ENCODE data around the gene GNAL. TPM values are rescaled to one million over a fixed set of nuclear protein-coding genes. Genes with fewer than 3 reads are reported as not detected.

The GNAL gene
- total RNA-seq, 1 experiment from 2014 or later = 28.4 TPM

DNA sequence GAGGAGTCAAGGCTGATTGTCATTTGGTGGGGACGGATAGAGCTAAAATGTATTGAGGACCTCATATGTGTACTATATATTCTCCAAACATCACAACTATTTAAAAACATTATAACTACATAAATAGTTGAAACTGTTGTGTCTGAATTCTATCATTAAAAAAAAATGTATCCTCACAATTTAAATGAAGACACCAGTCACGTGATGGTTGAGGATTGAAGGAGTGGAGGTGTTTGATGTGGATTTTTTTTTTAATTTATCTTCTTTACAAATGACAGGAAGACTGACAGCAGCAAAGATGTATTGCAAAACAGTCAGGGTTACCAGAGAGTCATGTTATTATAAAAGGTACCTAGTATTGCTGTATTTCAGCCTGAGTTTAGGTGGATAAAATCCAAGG, 30.0 kb downstream of the GNAL start:
- TF ChIP-seq, protein P1, sequence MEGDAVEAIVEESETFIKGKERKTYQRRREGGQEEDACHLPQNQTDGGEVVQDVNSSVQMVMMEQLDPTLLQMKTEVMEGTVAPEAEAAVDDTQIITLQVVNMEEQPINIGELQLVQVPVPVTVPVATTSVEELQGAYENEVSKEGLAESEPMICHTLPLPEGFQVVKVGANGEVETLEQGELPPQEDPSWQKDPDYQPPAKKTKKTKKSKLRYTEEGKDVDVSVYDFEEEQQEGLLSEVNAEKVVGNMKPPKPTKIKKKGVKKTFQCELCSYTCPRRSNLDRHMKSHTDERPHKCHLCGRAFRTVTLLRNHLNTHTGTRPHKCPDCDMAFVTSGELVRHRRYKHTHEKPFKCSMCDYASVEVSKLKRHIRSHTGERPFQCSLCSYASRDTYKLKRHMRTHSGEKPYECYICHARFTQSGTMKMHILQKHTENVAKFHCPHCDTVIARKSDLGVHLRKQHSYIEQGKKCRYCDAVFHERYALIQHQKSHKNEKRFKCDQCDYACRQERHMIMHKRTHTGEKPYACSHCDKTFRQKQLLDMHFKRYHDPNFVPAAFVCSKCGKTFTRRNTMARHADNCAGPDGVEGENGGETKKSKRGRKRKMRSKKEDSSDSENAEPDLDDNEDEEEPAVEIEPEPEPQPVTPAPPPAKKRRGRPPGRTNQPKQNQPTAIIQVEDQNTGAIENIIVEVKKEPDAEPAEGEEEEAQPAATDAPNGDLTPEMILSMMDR (IDR thresholded peaks at IDR 0.05; ENCODE audit: insufficient read depth in 1 of 2, low read depth in 1 of 2, low read length in 1 of 2, severe bottlenecking in 1 of 2, unreplicated experiment in 1 of 2) = no peak
- no TSS peak for BruUV-seq (replicated peaks)
- POLR2A ChIA-PET = no interaction called here
- CTCF ChIA-PET = no interaction called here
- H3K4me1 Mint-ChIP-seq (ENCODE audit: low read depth, unreplicated experiment) = no peaks in the 10 kb centered on the region
- H3K36me3 Mint-ChIP-seq (ENCODE audit: insufficient read depth, unreplicated experiment) = no peaks in the 10 kb centered on the region
- H3K36me3 ChIP-seq (ENCODE audit: control insufficient read depth, insufficient read depth, low read length) = no peaks in the 10 kb centered on the region
- intact Hi-C loops (cut with micrococcal nuclease; ENCODE audit: unreplicated experiment) = no loop called here
- DNase-seq = no peak
- no peaks in the 10 kb centered on the region for H3K4me1 ChIP-seq
- no peaks in the 10 kb centered on the region for H3K27me3 ChIP-seq (replicated peaks; ENCODE audit: control insufficient read depth, insufficient read depth, low read length)
- H3K4me3 ChIP-seq (ENCODE audit: low read depth, low read length) = no peak overlapping the region
- H3K4me3 Mint-ChIP-seq (ENCODE audit: unreplicated experiment) = no peak overlapping the region
- no peaks in the 10 kb centered on the region for H3K9me3 Mint-ChIP-seq (ENCODE audit: unreplicated experiment)
- H3K27me3 Mint-ChIP-seq (ENCODE audit: insufficient read depth, unreplicated experiment) = no peaks in the 10 kb centered on the region
- no peaks in the 10 kb centered on the region; the same call in 1 of the 2 replicates for H3K9me3 ChIP-seq
- H3K27ac Mint-ChIP-seq (ENCODE audit: unreplicated experiment) = no peak overlapping the region

DNA sequence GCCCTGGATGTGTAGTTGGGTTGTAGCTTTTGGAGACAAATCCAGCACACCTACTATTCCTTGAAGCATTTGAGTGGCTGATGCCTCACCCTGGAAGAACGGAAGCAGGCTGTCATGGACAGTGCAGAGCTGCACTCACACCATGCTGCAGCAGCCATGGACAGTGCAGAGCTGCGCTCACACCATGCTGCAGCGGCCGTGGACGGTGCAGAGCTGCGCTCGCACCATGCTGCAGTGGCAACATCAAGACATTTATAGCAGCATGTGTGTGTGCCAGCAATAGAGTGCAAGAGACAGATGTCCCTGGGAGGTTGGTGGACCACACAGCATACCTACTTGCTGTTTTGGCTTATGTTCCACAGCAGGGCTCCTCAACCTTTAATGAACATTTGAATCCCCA, 30.6 kb downstream of the GNAL start:
- Histone ChIP-seq H3K27me3 (replicated peaks; ENCODE audit: control insufficient read depth, insufficient read depth, low read length) (no peaks in the 10 kb centered on the region), H3K9me3 (no peaks in the 10 kb centered on the region; the same call in 1 of the 2 replicates), H3K36me3 (ENCODE audit: control insufficient read depth, insufficient read depth, low read length) (no peaks in the 10 kb centered on the region), H3K4me1 (no peaks in the 10 kb centered on the region), H3K4me3 (ENCODE audit: low read depth, low read length) (no peak overlapping the region)
- no peak for DNase-seq
- Mint-ChIP-seq H3K9me3 (ENCODE audit: unreplicated experiment) (no peaks in the 10 kb centered on the region), H3K4me1 (ENCODE audit: low read depth, unreplicated experiment) (no peaks in the 10 kb centered on the region), H3K27ac (ENCODE audit: unreplicated experiment) (no peak overlapping the region), H3K36me3 (ENCODE audit: insufficient read depth, unreplicated experiment) (no peaks in the 10 kb centered on the region), H3K27me3 (ENCODE audit: insufficient read depth, unreplicated experiment) (no peaks in the 10 kb centered on the region), H3K4me3 (ENCODE audit: unreplicated experiment) (no peak overlapping the region)
- no TSS peak for BruUV-seq (replicated peaks)
- ChIA-PET CTCF (no interaction called here), POLR2A (no interaction called here)
- intact Hi-C loops (cut with micrococcal nuclease; ENCODE audit: unreplicated experiment) = no loop called here
- TF ChIP-seq, protein P1 (IDR thresholded peaks at IDR 0.05; ENCODE audit: insufficient read depth in 1 of 2, low read depth in 1 of 2, low read length in 1 of 2, severe bottlenecking in 1 of 2, unreplicated experiment in 1 of 2) = no peak

DNA sequence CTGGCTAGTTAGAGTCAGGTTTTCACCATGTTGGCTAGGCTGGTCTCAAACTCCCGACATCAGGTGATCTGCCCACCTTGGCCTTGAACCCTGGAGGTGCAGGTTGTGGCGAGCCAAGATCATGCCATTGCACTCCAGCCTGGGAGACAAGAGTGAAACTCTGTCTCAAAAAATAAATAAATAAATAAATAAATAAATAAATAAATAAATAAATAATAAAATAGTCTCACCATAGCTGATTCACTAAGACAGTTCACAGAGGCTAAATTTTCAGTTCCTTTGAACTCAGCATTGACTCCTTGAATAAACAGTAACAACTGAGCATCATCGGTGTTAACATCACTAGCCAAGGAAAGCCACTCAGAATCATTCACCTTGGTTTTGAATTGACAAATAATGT, 32.7 kb downstream of the GNAL start:
- no TSS peak for BruUV-seq (replicated peaks)
- H3K4me3 ChIP-seq (ENCODE audit: low read depth, low read length) = no peak overlapping the region
- H3K36me3 Mint-ChIP-seq (ENCODE audit: insufficient read depth, unreplicated experiment) = no peaks in the 10 kb centered on the region
- no peaks in the 10 kb centered on the region for H3K27me3 ChIP-seq (replicated peaks; ENCODE audit: control insufficient read depth, insufficient read depth, low read length)
- H3K9me3 ChIP-seq = no peaks in the 10 kb centered on the region; the same call in 1 of the 2 replicates
- H3K36me3 ChIP-seq (ENCODE audit: control insufficient read depth, insufficient read depth, low read length) = no peaks in the 10 kb centered on the region
- no peaks in the 10 kb centered on the region for H3K27me3 Mint-ChIP-seq (ENCODE audit: insufficient read depth, unreplicated experiment)
- no peak overlapping the region for H3K27ac Mint-ChIP-seq (ENCODE audit: unreplicated experiment)
- ChIA-PET POLR2A (no interaction called here), CTCF (no interaction called here)
- no peaks in the 10 kb centered on the region for H3K4me1 ChIP-seq
- H3K9me3 Mint-ChIP-seq (ENCODE audit: unreplicated experiment) = no peaks in the 10 kb centered on the region
- no peak for DNase-seq
- intact Hi-C loops (cut with micrococcal nuclease; ENCODE audit: unreplicated experiment) = no loop called here
- TF ChIP-seq, protein P1 (IDR thresholded peaks at IDR 0.05; ENCODE audit: insufficient read depth in 1 of 2, low read depth in 1 of 2, low read length in 1 of 2, severe bottlenecking in 1 of 2, unreplicated experiment in 1 of 2) = no peak
- H3K4me1 Mint-ChIP-seq (ENCODE audit: low read depth, unreplicated experiment) = no peaks in the 10 kb centered on the region
- no peak overlapping the region for H3K4me3 Mint-ChIP-seq (ENCODE audit: unreplicated experiment)

Data from Caco-2 (cell line).